GM20000 (cell line): ENCODE data around the gene COA8.

Experiments
- DNase-seq: peaks from one replicate; pipeline ENCODE4 v3.0.0; 2012; ENCODE audit warnings: low spot score
- TF ChIP-seq, protein P1 (sequence below): IDR thresholded peaks from 2 replicates; pipeline ENCODE4 v1.5.1; 2012; ENCODE audit warnings: mild to moderate bottlenecking, control low read depth; ENCODE audit errors: extremely low read depth, missing control alignments

Gene COA8

DNA sequence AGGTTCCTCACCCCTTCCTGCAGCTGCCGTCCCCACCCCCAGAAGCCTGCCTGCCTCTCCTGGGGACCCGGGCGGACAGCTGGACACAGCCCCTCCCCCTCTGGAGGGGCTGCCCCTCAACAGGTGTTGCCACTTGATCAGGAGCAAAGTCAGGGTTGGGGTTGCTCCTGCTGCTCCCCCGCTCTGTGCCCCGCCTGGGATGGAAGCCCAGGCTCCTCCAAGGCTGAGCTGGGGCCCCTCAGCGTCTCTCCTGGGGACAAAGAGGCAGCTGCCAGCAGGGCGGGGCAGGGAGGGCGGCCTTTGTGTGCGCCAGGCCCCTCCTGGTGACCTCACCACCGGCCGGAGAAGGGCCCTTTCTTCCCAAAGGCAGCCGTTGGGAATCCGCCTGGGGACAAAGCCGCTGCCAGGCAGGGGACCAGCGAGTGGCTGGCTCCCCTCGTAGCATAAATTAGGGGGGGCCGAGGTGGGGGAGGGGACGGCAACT lies 20.1 kb upstream of the COA8 start:
- DNase-seq: no peak
- TF ChIP-seq, protein P1, sequence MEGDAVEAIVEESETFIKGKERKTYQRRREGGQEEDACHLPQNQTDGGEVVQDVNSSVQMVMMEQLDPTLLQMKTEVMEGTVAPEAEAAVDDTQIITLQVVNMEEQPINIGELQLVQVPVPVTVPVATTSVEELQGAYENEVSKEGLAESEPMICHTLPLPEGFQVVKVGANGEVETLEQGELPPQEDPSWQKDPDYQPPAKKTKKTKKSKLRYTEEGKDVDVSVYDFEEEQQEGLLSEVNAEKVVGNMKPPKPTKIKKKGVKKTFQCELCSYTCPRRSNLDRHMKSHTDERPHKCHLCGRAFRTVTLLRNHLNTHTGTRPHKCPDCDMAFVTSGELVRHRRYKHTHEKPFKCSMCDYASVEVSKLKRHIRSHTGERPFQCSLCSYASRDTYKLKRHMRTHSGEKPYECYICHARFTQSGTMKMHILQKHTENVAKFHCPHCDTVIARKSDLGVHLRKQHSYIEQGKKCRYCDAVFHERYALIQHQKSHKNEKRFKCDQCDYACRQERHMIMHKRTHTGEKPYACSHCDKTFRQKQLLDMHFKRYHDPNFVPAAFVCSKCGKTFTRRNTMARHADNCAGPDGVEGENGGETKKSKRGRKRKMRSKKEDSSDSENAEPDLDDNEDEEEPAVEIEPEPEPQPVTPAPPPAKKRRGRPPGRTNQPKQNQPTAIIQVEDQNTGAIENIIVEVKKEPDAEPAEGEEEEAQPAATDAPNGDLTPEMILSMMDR: no peak

DNA sequence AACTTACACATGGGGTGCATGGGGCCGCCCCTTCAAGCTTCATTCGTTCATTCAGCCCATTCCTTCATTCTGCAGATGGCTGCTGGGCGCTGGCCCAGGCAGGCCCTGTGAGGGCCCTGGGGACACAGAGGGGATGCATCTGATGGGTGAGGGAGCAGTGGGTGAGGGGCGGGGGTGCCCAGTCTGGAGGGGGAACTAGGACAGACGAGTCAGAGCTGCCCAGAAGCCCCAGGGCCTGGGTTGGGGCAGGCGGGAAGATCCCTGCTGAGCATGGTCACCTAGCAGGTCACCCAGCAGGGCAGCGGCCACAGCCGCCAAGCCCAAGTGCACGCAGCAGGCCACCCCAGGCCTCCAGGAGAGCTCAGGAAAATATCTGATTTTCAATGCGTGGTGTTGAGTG lies 19.6 kb upstream of the COA8 start:
- TF ChIP-seq, protein P1: no peak
- no peak for DNase-seq

GRCh38 chr14:103543721-103544387 lies 18.9 kb upstream of the COA8 start:
- DNase-seq: no peak
- TF ChIP-seq, protein P1: no peak

DNA sequence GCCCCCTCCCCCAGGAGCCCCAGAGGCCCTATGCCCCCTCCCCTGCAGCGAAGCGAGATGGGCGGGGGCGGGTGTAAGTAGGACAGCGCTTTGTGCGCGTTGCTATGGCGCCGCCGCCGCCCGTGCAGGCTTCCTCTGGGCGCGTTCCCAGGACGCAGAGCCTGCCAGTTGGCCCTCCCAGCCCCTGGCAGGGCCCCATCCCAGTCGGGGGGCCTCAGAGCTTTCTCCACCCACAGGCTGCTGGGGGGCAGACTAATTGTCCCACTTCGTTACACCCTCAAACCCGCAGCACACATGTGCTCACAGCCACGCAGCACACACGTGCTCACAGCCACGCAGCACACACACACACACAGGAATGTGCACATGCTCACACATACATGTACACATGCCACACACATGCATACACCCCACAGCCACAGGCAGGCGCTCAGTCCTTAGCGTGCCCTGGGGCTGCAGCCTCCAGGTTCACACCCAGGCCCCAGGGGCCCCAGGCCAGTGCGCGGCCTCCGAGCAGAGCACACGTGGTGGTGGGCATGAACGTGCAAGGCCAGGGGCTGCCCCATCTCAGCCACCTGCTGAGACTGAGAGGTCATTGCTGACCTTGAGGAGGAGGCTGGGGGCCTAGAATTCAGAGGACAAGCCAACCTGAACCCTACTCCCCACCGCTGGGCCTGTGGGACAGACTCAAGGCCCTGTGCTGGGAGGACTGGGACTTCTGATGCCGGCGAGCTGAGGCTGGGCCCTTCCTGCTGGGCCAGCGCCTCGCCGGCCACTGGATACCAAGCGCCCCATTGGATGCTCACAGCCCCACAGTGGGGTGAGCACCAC lies 18.2 kb upstream of the COA8 start:
- TF ChIP-seq, protein P1: no peak
- DNase-seq: no peak

- TF ChIP-seq, protein P1: no peak
Observed at GRCh38 chr14:103545219-103545914, 17.4 kb upstream of the COA8 start.

DNA sequence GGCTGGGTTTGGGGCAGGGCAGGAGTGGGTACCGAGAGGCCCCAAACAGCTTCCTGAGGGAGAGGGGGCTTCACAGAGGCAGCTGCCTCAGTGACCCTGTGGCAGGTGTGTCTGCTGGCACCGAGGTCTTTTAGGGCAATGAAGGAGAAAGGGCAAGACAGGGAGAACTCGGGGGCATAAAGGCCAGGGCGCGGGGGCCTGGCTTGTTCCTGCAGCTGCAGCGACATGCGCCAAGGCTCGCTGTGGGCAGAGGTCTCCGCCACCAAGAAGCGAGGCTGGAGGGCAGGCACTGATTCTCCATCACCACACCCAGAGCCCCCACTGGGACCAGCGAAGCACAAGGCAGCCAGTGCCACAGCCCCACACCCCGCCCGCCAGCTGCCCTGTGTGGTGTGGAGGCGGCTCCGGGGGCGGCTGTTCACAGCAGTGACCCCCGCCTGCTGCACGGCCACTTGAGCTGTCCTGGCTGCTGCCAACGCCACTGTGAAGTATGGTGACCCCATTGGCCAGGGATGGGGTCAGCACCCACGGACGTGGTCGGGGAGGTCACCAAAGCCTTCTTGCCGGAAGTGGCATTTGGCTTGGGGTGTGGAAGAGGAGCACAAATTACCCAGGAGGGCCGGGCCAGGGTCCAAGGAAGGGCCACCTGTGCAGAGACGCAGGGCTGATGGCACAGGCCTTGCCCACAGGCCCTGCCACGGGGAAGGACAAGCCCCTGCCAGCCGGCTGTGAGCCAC lies 16.7 kb upstream of the COA8 start:
- TF ChIP-seq, protein P1: no peak
- no peak for DNase-seq

More at GRCh38 chr14:103545219-103545914, 17.4 kb upstream of the COA8 start:
- no peak for DNase-seq
